ENCODE results near the gene SMAD1. TPM values are rescaled to one million over a fixed set of nuclear protein-coding genes. Genes with fewer than 3 reads are reported as not detected.

SMAD1 gene
- polyA plus RNA-seq, 1 donor, result 78.0 TPM

DNA sequence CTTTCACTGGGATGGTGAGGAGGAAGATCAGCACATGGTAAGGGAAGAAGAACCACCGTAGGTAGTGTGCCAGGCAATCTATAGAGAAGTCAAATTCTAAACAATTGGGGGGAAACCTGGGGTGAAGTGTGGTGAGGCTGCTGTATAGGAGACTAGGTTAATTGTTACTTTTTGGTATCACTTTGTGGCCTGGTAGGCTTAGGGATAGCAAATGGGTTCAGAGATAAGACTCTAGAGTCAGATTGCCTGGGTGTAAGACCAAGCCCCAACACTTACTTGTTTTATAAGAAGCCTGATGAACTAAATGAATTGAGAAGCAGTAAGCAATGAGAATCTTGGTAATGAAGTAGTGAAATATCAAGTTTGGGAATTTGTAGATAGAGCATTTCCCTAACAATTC is 8.7 kb downstream of the SMAD1 start:
- no peak for DNase-seq

DNA sequence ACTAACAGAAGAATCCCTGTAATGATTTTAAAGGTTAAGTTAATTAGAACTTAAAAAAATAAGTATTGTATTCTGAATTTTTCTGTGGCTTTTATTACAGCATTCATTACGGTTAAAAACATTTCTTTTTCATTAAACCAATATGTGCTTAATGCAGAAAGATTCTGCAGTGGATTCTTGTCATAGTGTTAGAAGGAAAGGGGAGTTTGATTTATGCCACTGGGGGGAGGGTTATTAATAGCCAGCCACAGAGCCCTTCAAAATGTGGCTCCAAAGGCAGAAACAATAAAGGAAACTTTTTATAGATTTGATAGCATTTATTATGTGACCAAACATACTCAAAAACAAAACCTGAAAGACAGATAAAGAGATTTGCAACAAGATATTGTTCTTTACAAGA is 9.1 kb downstream of the SMAD1 start:
- no peak for DNase-seq

DNA sequence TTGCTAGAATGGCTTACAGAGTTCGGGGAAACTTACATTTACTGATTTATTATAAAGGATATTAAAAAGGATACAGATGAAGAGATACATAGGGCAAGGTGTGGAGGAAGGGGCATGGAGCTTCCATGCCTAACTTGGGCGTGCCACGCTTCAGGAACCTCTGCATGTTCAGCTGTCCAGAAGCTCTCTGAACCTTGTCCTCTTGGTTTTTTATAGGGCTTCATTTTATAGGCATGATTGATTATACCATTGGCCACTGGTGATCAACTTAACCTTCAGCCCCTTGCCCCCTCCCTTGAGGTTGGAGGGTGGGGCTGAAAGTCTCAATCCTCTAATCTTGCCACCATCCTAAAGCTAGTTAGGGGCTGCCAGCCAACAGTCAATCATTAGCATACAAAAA is 10.7 kb downstream of the SMAD1 start:
- no peak for DNase-seq

GRCh38 chr4:145493166-145493565 is 11.5 kb downstream of the SMAD1 start:
- DNase-seq, result no peak

DNA sequence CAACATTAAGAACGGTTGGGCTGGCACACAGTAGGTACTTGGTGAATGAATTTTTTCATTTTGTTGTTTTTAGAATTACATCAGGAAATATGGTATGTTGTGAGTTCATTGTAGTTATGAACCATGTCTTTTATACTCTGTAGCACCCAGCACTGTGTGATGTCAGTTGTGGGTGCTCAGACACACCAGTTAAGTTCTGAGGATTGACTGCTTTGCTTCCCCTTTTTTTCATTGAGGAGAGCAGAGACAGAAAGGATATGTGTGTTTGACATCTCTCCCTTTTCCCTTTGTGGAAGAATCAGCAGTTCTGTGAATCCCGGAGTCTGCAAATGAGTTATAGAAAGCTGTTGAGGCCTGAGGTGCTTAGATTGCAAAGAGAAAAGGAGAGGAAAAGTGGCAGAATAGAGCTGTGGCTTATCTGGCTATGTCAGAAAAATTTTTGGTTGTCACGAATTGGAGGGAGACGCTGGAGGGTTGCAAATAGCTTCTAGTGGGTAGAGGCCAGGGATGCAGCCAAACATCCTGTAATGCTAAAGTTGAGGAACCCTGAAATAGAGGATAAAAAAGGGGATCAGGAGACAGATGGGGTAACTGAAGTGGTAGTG is 13.1 kb downstream of the SMAD1 start:
- no peak for DNase-seq

DNA sequence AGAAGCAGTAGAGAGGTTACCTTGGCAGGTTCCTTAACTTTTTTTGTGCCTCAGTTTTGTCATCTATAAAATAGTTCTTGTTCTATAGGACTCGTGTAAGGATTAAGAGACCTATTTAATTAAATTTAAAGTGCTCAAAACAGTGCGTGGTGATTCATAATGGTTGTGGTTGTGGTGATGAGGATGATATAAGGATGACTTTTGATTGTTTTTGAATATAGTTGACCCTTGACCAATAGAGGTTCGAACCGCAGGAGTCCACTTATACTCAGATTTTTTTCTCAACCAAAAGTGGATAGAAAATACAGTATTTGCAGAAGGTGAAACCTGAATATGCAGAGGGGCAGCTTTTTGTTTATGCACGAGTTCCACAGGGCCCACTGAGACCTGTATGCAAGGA is 14.6 kb downstream of the SMAD1 start:
- no peak for DNase-seq

DNA sequence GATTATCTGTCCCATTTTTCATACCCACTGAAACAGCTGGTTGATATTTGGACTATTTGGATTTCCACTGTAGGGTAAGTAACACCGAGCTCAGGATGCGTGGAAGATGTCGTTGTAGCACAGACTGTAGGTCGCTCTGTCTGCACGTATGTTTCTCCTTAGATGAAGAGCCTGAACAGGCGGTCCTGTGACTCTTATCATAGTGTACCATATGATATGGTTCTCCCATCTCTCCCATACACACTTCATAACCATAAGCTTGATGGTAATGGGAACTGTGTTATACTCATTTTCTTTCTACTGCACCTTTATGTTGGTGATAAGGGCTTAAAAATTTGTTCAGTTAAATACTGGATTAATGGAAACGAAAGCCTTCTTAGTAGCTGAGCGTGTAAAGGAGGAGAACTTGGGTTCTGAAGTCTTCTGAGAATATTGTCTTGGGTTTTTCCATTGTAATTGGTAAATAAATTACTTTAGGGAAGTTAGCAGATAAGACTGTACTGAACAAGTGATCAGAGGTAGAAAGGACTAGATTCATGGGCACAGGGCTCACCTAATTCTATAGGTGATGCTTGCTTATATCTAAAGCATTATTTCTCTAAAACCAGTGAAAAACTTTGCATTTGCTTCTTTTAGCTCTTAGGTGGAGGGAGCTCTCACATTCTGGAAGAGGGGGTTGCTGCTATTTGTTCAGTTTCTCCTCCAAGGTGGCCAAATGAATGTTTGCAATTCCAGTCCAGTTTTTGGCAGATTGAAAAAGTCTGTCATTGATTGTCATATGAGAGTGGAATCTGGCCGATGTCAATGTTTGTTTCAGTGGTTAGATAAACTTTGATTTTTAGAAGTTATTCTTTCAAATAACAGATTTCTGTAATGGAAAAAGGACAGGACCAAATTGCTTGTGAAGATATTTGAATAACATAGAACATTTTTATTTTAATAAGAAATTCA is 15.8 kb downstream of the SMAD1 start:
- no peak for DNase-seq

DNA sequence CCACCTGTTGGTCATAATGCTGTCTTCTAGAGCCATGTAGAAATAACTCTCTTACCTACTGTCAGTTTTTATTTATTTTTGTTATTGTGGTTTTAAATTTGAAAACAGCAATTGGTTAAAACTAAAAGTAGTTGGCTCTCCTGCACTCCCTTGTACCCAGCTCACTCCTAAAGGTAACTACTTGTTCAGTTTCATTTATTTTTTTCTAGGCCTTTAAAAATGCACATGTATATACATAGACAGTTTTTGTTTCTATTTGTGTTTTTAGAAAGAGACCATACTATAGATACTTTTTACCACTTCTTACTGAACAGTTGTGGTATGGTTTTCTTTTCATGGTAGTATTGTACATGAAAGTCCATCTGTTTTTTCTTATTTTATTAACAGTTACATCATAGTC is 16.8 kb downstream of the SMAD1 start:
- DNase-seq, result no peak

GRCh38 chr4:145501051-145501660 is 19.5 kb downstream of the SMAD1 start:
- no peak for DNase-seq

- no peak for DNase-seq
Observed at GRCh38 chr4:145502809-145503208, 21.2 kb downstream of the SMAD1 start.

DNA sequence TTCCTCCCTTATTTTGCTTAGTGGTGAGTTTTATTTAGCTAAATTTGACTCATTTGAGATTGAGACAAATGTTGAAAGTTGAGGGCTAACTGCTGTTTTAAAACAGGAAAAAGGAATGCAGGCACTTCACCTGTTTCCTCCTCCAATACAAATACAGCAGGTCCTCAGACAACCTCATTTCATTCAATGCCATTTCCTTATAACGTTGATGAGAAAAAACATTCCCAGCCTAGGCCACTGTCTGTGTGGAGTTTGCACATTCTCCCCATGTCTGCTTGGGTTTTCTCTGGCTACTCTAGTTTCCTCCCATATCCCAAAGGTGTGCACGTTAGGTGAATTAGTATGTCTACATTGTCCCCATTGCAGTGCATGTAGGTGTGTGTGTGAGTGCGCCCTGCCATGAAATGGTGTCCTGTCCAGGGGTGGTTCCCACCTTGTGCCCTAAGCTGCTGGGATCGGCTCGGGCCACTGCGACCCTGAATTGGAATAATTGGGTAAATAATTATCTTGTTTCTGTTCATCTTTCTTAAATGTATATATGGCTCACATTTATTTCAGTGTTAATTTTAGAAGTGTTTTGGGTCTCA is 21.9 kb downstream of the SMAD1 start:
- DNase-seq, result no peak

GRCh38 chr4:145505995-145506394 is 24.3 kb downstream of the SMAD1 start:
- no peak for DNase-seq

DNA sequence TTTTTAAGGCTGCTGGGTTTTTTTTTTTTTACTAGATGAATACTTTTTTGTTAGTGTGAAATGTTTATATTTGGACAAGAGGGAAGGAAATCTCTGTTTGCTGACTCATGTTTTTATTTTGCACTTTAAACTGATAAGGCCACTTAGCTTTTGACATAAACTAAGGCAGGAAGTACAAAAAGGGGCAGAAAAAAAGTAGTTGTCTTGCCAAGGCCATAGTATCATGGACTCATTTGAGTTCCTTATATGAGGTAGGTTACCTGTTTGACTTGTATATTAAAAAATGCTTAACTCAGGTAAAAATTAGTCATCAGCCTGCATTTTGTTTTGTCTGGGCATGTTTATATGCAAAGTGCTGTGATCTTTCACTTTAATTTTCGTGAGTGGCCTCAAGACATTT is 26.0 kb downstream of the SMAD1 start:
- DNase-seq, result no peak

DNA sequence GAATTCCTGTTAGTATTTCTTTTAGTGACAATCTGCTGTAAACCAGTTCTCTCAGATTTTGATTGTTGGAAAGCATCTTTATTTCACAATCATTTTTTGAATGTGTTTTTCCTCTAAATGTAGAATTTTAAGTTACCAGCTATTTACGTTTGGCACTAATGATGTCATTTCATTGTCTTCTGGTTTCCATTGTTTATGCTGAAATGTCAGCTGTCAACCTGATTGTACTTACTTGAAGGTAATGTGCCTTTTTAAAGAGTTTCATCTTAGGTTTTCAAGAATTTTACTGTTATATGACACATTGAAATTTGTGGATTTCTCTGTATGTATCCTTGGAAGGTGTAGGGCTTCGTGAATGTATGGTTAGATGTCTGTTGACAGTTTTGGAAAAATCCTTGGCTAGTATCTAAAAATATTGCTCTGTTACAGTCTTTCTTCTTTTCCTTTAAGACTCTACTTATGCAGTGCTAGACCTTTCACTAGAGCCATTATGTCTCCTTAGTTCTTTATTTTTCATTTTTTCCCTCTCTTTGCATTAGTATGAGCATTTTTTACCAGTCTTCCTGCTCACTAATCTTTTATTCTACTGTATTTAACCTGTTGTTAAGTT is 30.4 kb downstream of the SMAD1 start:
- no peak for DNase-seq

GRCh38 chr4:145513020-145513621 is 31.5 kb downstream of the SMAD1 start:
- no peak for DNase-seq

DNA sequence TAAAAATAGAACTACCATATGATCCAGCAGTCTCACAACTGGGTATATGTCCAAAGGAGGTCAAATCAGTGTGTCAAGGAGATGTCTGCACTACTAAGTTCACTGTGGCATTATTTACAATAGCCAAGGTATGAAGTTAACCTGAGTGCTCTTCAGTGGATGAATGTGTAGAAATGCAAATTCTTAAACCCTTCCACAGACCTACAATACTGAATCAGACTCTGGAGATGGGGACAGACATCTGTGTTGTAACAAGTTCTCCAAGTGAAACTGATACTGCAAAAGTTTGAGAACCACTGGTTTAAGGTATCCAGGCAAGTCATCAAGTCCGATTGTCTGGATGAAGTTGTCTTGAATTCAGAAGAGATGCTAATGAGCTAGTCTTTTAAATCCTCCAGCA is 38.5 kb downstream of the SMAD1 start:
- no peak for DNase-seq

- DNase-seq, result no peak
Observed at GRCh38 chr4:145521282-145521681, 39.6 kb downstream of the SMAD1 start.

DNA sequence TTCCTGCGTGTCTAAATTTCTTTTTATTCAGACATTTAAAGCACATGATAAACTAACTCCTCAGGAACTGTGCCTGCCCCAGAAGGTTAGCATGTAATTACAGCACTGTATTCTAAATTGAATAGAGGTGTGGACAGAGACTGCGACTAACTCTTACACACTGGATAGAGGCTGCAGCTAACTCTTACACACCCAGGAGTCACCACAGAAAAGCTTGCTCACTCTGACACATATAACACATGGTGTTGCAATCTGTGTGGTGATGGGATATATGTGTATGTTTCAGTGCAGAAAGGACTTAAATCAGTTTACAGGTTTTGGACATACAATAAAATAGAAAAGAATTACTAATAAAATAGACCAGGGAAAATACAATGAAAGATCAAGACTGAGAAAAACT is 41.5 kb downstream of the SMAD1 start:
- DNase-seq, result no peak

DNA sequence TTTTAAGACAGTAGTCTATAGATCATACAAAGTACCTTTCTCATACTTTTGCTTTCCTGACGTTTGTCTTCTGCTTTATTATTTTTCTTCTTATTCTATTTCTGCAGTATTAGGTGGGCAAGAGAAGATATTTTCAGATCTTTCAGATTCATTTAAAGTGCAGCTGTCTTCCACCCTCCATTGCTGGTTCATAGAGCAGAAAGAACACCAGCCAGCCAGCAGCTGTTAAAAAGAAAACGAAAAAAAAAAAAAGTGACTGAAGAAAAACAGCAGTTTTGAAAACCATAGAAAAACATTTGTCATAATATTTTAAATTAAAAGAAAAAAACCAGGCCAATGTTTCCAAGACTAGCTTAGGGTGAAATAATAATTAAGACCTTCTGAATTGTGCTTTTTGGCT is 42.9 kb downstream of the SMAD1 start:
- DNase-seq, result no peak

GRCh38 chr4:145525291-145525740 is 43.7 kb downstream of the SMAD1 start:
- DNase-seq, result no peak

GRCh38 chr4:145527773-145528172 is 46.1 kb downstream of the SMAD1 start:
- no peak for DNase-seq

- DNase-seq, result no peak
Observed at GRCh38 chr4:145528601-145529000, 46.9 kb downstream of the SMAD1 start.
